CD4-positive, alpha-beta memory T cell (primary cell): ENCODE results near the gene VWA3B. TPM values are rescaled to one million over a fixed set of nuclear protein-coding genes. Genes with fewer than 3 reads are reported as not detected.

Experiments used
- CTCF ChIA-PET: fragments of 350-600 bp; sonication (Branson Sonifier 250); formaldehyde crosslinking; loops from one replicate; lab custom pipeline; 2021; ENCODE audit warnings: inconsistent platforms; ENCODE audit not compliant: partially characterized antibody; lab: Charles Lee
- POLR2A ChIA-PET: fragments of 350-600 bp; sonication (Branson Sonifier 250); formaldehyde crosslinking; loops from one replicate; lab custom pipeline; 2021; ENCODE audit not compliant: partially characterized antibody; lab: Charles Lee
- DNase-seq, 5 donors: peaks; one replicate each; pipeline versions ENCODE4 v3.0.0 to v3.0.0-alpha.2; 2020 to 2022; ENCODE audit warnings: mixed read lengths in 1 of 5
- H3K27ac ChIP-seq: one replicate; pipeline ENCODE4 v1.7.0; 2013; ENCODE audit warnings: low read depth, low read length
- H3K27me3 ChIP-seq: 2 replicates; pipeline ENCODE4 v1.7.0; 2013; ENCODE audit warnings: mild to moderate bottlenecking, low read length, moderate library complexity; ENCODE audit not compliant: insufficient read depth
- H3K36me3 ChIP-seq: 2 replicates; pipeline ENCODE4 v1.7.0; 2013; ENCODE audit warnings: mild to moderate bottlenecking, low read length, moderate library complexity; ENCODE audit not compliant: insufficient read depth
- H3K4me1 ChIP-seq: 2 replicates; pipeline ENCODE4 v1.7.0; 2013; ENCODE audit warnings: mild to moderate bottlenecking, low read length, moderate library complexity; ENCODE audit not compliant: insufficient read depth
- H3K4me3 ChIP-seq, 2 donors: one replicate each; pipeline ENCODE4 v1.7.0; 2013; ENCODE audit warnings: low read length in 2 of 2, mild to moderate bottlenecking in 1 of 2
- H3K9me3 ChIP-seq, 2 donors: one replicate each; pipeline ENCODE4 v1.7.0; 2013; ENCODE audit warnings: low read length in 2 of 2, control low read depth in 1 of 2; ENCODE audit not compliant: control insufficient read depth in 1 of 2
- H3K27ac Mint-ChIP-seq, 7 donors: one replicate each; pipeline ENCODE4 v1.8.0; 2020 to 2021; ENCODE audit warnings: mixed read lengths in 7 of 7, mild to moderate bottlenecking in 6 of 7, inconsistent platforms in 3 of 7, moderate library complexity in 3 of 7
- H3K27me3 Mint-ChIP-seq, 2 donors: one replicate each; pipeline ENCODE4 v1.8.0; 2020 to 2021; ENCODE audit warnings: mixed read lengths in 2 of 2
- H3K36me3 Mint-ChIP-seq, 2 donors: one replicate each; pipeline ENCODE4 v1.8.0; 2020 to 2021; ENCODE audit warnings: mixed read lengths in 2 of 2, inconsistent platforms in 1 of 2, mild to moderate bottlenecking in 1 of 2
- H3K4me1 Mint-ChIP-seq, 4 donors: one replicate each; pipeline ENCODE4 v1.8.0; 2020 to 2021; ENCODE audit warnings: mixed read lengths in 4 of 4, mild to moderate bottlenecking in 1 of 4
- H3K4me3 Mint-ChIP-seq, 8 donors: one replicate each; pipeline ENCODE4 v1.8.0; 2020 to 2021; ENCODE audit warnings: mixed read lengths in 8 of 8, mild to moderate bottlenecking in 7 of 8, moderate library complexity in 6 of 8, inconsistent platforms in 3 of 8
- H3K9me3 Mint-ChIP-seq, 8 donors: one replicate each; pipeline ENCODE4 v1.8.0; 2020 to 2021; ENCODE audit warnings: mixed read lengths in 8 of 8, mild to moderate bottlenecking in 5 of 8, inconsistent platforms in 3 of 8, moderate library complexity in 1 of 8
- intact Hi-C: fragments of 100-400 bp; cut with micrococcal nuclease; formaldehyde crosslinking; loops from one replicate; pipeline ENCODE4 v1.15.1; 2023
- polyA plus RNA-seq, 2 donors: library from polyadenylated mRNA; unstranded; fragments of 300-500 nt; fragmentation: Illumina TruSeq; gene quantifications; one replicate each; pipeline ENCODE4 v1.2.3, GENCODE V29; 2021
- total RNA-seq, 2 experiments: library from RNA; stranded (reverse); gene quantifications; one replicate each; pipeline ENCODE4 v1.2.3, GENCODE V29; 2021

VWA3B gene
- total and polyA plus RNA-seq, 4 experiments from 2014 or later = not detected

GRCh38 chr2:98157557-98157956 lies 70.6 kb downstream of the VWA3B start:
- H3K27me3 ChIP-seq = no peaks in the 10 kb centered on the region
- no peak for DNase-seq
- intact Hi-C loops = no loop called here
- Mint-ChIP-seq H3K4me1 (no peaks in the 10 kb centered on the region), H3K27me3 (peaks cover 3 to 20% of the 10 kb centered on the region in 2 donors), H3K36me3 (no peaks in the 10 kb centered on the region), H3K9me3 (no peaks in the 10 kb centered on the region), H3K27ac (no peak overlapping the region), H3K4me3 (no peak overlapping the region)
- no peak overlapping the region for H3K27ac ChIP-seq
- ChIA-PET CTCF (no interaction called here), POLR2A (no interaction called here)
- no peaks in the 10 kb centered on the region for H3K9me3 ChIP-seq
- no peaks in the 10 kb centered on the region for H3K4me1 ChIP-seq
- H3K36me3 ChIP-seq = no peaks in the 10 kb centered on the region
- no peak overlapping the region for H3K4me3 ChIP-seq

GRCh38 chr2:98158305-98158704 lies 71.3 kb downstream of the VWA3B start:
- Mint-ChIP-seq H3K4me3 (no peak overlapping the region), H3K36me3 (no peaks in the 10 kb centered on the region), H3K9me3 (no peaks in the 10 kb centered on the region), H3K4me1 (no peaks in the 10 kb centered on the region), H3K27me3 (peaks cover 3 to 20% of the 10 kb centered on the region in 2 donors), H3K27ac (no peak overlapping the region)
- DNase-seq = no peak
- ChIA-PET POLR2A (no interaction called here), CTCF (no interaction called here)
- H3K27ac ChIP-seq = no peak overlapping the region
- no peaks in the 10 kb centered on the region for H3K27me3 ChIP-seq
- no peak overlapping the region for H3K4me3 ChIP-seq
- intact Hi-C loops = no loop called here
- H3K36me3 ChIP-seq = no peaks in the 10 kb centered on the region
- no peaks in the 10 kb centered on the region for H3K9me3 ChIP-seq
- H3K4me1 ChIP-seq = no peaks in the 10 kb centered on the region

- POLR2A ChIA-PET = no interaction called here
- H3K9me3 Mint-ChIP-seq = no peaks in the 10 kb centered on the region
- intact Hi-C loops = no loop called here
- Histone ChIP-seq H3K9me3 (no peaks in the 10 kb centered on the region), H3K27me3 (no peaks in the 10 kb centered on the region), H3K4me3 (no peak overlapping the region), H3K4me1 (no peaks in the 10 kb centered on the region), H3K27ac (no peak overlapping the region), H3K36me3 (no peaks in the 10 kb centered on the region)
- no peak for DNase-seq
- CTCF ChIA-PET = no interaction called here
- no peak overlapping the region for H3K4me3 Mint-ChIP-seq
- H3K27ac Mint-ChIP-seq = no peak overlapping the region
- peaks cover 6 to 22% of the 10 kb centered on the region in 2 donors for H3K27me3 Mint-ChIP-seq
- no peaks in the 10 kb centered on the region for H3K4me1 Mint-ChIP-seq
- H3K36me3 Mint-ChIP-seq = no peaks in the 10 kb centered on the region
Observed at GRCh38 chr2:98160554-98160953, 73.6 kb downstream of the VWA3B start.

- Histone ChIP-seq H3K27ac (no peak overlapping the region), H3K4me1 (no peaks in the 10 kb centered on the region), H3K9me3 (no peaks in the 10 kb centered on the region), H3K27me3 (no peaks in the 10 kb centered on the region), H3K36me3 (no peaks in the 10 kb centered on the region), H3K4me3 (no peak overlapping the region)
- ChIA-PET CTCF (no interaction called here), POLR2A (no interaction called here)
- DNase-seq = no peak
- H3K27me3 Mint-ChIP-seq = peaks cover 6 to 21% of the 10 kb centered on the region in 2 donors
- H3K9me3 Mint-ChIP-seq = no peaks in the 10 kb centered on the region
- no peaks in the 10 kb centered on the region for H3K4me1 Mint-ChIP-seq
- no peak overlapping the region for H3K27ac Mint-ChIP-seq
- no peaks in the 10 kb centered on the region for H3K36me3 Mint-ChIP-seq
- H3K4me3 Mint-ChIP-seq = no peak overlapping the region
- intact Hi-C loops = no loop called here
Observed at GRCh38 chr2:98161186-98161585, 74.2 kb downstream of the VWA3B start.

- no peak overlapping the region for H3K4me3 Mint-ChIP-seq
- no peaks in the 10 kb centered on the region for H3K36me3 ChIP-seq
- H3K27me3 ChIP-seq = no peaks in the 10 kb centered on the region
- H3K27ac Mint-ChIP-seq = no peak overlapping the region
- DNase-seq = no peak
- H3K9me3 ChIP-seq = no peaks in the 10 kb centered on the region
- peaks cover 13 to 22% of the 10 kb centered on the region in 2 donors for H3K27me3 Mint-ChIP-seq
- no peaks in the 10 kb centered on the region for H3K4me1 ChIP-seq
- H3K4me3 ChIP-seq = no peak overlapping the region
- ChIA-PET CTCF (no interaction called here), POLR2A (no interaction called here)
- intact Hi-C loops = no loop called here
- no peaks in the 10 kb centered on the region for H3K4me1 Mint-ChIP-seq
- H3K27ac ChIP-seq = no peak overlapping the region
- H3K36me3 Mint-ChIP-seq = no peaks in the 10 kb centered on the region
- H3K9me3 Mint-ChIP-seq = peaks cover 0 to 2% (median 0%) of the 10 kb centered on the region in 8 donors
Observed at GRCh38 chr2:98164256-98164655, 77.3 kb downstream of the VWA3B start.

- CTCF ChIA-PET = no interaction called here
- POLR2A ChIA-PET = no interaction called here
- Mint-ChIP-seq H3K36me3 (no peaks in the 10 kb centered on the region), H3K9me3 (peaks cover 0 to 2% (median 0%) of the 10 kb centered on the region in 8 donors), H3K4me3 (no peak overlapping the region), H3K27me3 (peaks cover 16 to 27% of the 10 kb centered on the region in 2 donors), H3K4me1 (no peaks in the 10 kb centered on the region), H3K27ac (no peak overlapping the region)
- DNase-seq = no peak
- H3K9me3 ChIP-seq = no peaks in the 10 kb centered on the region
- no peaks in the 10 kb centered on the region for H3K4me1 ChIP-seq
- H3K27ac ChIP-seq = no peak overlapping the region
- intact Hi-C loops = no loop called here
- no peak overlapping the region for H3K4me3 ChIP-seq
- H3K27me3 ChIP-seq = no peaks in the 10 kb centered on the region
- no peaks in the 10 kb centered on the region for H3K36me3 ChIP-seq
Observed at GRCh38 chr2:98165516-98166071, 78.6 kb downstream of the VWA3B start.

GRCh38 chr2:98167916-98168315 lies 80.9 kb downstream of the VWA3B start:
- H3K27ac ChIP-seq = no peak overlapping the region
- no peaks in the 10 kb centered on the region for H3K9me3 ChIP-seq
- ChIA-PET CTCF (interaction anchor here (0.5 kb wide), 1 partner anchor 832 kb away, joined by 3 read pairs; no protein-coding TSS in a partner anchor), POLR2A (no interaction called here)
- DNase-seq = no peak
- Mint-ChIP-seq H3K36me3 (no peaks in the 10 kb centered on the region), H3K27ac (no peak overlapping the region), H3K9me3 (peaks cover 0 to 4% (median 0%) of the 10 kb centered on the region in 8 donors), H3K4me3 (no peak overlapping the region), H3K4me1 (no peaks in the 10 kb centered on the region), H3K27me3 (peaks cover 31 to 36% of the 10 kb centered on the region in 2 donors)
- no peaks in the 10 kb centered on the region for H3K27me3 ChIP-seq
- H3K36me3 ChIP-seq = no peaks in the 10 kb centered on the region
- intact Hi-C loops = no loop called here
- no peak overlapping the region for H3K4me3 ChIP-seq
- H3K4me1 ChIP-seq = no peaks in the 10 kb centered on the region
